IPS-15b (cell line): ENCODE data around the gene NAPB.

Experiments
- H3K27me3 ChIP-seq: one replicate; pipeline ENCODE4 v1.6.1; 2013; ENCODE audit warnings: low read length; ENCODE audit not compliant: control insufficient read depth, insufficient read depth
- H3K36me3 ChIP-seq: one replicate; pipeline ENCODE4 v1.6.1; 2013; ENCODE audit warnings: low read length; ENCODE audit not compliant: control insufficient read depth, insufficient read depth
- H3K4me1 ChIP-seq: one replicate; pipeline ENCODE4 v1.6.1; 2013; ENCODE audit warnings: mild to moderate bottlenecking, low read length; ENCODE audit not compliant: control insufficient read depth, insufficient read depth
- H3K4me3 ChIP-seq: one replicate; pipeline ENCODE4 v1.5.1; 2013; ENCODE audit warnings: low read depth, low read length
- H3K9ac ChIP-seq: one replicate; pipeline ENCODE4 v1.6.1; 2013; ENCODE audit warnings: low read depth, mild to moderate bottlenecking, low read length
- H3K9me3 ChIP-seq: one replicate; pipeline ENCODE4 v1.6.1; 2013; ENCODE audit warnings: mild to moderate bottlenecking, low read length; ENCODE audit not compliant: control insufficient read depth, insufficient read depth

The NAPB gene

DNA sequence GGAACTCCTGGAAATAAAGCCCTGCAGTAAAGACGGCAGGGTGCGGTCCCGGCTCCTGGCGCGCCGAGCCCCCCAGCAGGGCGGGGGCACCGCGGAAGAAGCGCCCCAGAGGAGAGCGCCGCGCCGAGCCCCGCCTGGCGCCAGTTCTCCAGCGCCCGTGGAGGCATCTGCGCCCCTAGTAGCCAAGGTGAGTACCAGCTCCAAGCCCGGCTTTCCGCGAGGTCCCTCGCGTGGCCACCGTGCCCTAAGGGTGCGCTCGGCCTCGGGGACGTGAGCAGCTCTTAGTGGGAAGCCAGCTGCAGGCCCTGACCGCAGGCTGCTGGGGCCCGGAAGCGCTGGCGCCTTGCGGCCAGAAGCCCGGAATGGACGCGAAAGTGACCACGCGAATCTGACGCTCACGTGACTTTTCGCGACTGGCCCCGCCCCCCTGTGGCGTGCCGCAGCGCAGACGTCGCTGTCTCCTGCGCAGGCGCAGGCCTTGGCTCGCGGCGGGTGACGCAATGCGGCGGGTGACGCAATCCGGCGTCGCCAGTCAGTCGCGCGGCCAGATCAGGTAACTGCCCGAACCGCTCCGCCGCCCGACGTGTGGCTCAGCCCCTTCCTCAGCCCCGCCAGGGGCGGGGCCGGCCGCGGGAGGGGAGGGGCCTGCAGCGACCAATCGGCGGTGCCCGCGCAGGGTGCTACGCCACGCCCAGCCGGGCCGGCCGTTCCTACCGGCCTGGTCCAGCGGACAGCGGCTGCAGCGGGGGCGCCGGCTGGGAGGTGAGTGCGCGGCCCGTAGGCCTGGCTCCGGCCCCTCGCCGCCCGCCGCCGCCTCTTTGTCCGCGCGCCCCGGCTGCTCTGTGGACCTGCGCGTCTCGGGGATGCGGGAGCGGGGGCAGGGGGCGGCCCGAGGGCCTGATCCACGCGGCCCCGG, 59.6 kb downstream of the NAPB start, which contains the start of gene GZF1:
Gene GZF1, plus strand, starts transcription at position 707 of the 916 bp plus-strand sequence. CDS start 2,202 bp downstream, outside the sequence.
- no peaks in the 10 kb centered on the region for H3K36me3 ChIP-seq
- H3K4me1 ChIP-seq: peaks cover 19% of the 10 kb centered on the region
- peak within 1 kb of the TSS; percentile 79 for H3K4me3 ChIP-seq
- no peaks in the 10 kb centered on the region for H3K27me3 ChIP-seq
- H3K9me3 ChIP-seq: no peaks in the 10 kb centered on the region
- H3K9ac ChIP-seq: peak within 1 kb of the TSS; percentile 84

- H3K27me3 ChIP-seq: no peaks in the 10 kb centered on the region
- H3K9me3 ChIP-seq: no peaks in the 10 kb centered on the region
- peak overlapping the region; percentile 84 for H3K9ac ChIP-seq
- H3K4me3 ChIP-seq: peak overlapping the region; percentile 79
- no peaks in the 10 kb centered on the region for H3K36me3 ChIP-seq
- peaks cover 20% of the 10 kb centered on the region for H3K4me1 ChIP-seq
These were observed 60.2 kb downstream of the NAPB start for GRCh38 chr20:23361119-23361475.

- H3K4me3 ChIP-seq: no peak overlapping the region
- H3K4me1 ChIP-seq: peaks cover 20% of the 10 kb centered on the region
- H3K36me3 ChIP-seq: no peaks in the 10 kb centered on the region
- no peak overlapping the region for H3K9ac ChIP-seq
- H3K9me3 ChIP-seq: no peaks in the 10 kb centered on the region
- H3K27me3 ChIP-seq: no peaks in the 10 kb centered on the region
These were observed 60.8 kb downstream of the NAPB start for GRCh38 chr20:23360531-23360930.

DNA sequence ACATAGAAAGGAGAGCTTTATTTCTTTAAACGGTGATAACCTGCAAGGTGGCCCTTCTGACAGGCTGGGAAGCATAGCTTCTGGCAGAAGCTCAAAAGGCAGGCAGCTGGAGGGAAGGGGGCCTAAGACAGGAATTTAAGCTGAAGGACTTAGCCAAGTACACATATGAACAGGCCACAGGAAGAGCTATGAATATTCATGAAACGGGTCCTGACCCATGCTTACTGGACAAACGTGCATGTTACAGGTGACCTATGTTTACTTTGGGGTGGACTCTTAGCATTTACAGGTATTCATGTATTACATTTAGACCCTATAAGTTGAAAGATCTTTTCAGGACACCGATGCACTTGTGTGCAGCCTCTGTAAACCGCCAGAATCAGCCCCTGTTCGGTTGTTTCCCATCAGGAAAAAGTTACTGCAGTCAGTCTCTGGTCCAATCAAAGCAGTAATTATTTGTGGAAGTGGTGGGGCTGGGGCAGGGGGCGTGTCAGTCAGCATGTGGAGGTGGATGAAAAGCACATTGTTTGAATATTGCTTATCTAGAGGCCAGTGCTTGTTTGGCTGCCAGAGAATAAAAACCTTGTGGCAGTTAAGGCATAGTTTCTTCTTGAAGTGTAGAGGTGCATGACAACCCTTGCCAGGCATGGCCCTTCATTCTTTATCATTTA, 62.2 kb downstream of the NAPB start:
- H3K4me3 ChIP-seq: no peak overlapping the region
- H3K9ac ChIP-seq: no peak overlapping the region

DNA sequence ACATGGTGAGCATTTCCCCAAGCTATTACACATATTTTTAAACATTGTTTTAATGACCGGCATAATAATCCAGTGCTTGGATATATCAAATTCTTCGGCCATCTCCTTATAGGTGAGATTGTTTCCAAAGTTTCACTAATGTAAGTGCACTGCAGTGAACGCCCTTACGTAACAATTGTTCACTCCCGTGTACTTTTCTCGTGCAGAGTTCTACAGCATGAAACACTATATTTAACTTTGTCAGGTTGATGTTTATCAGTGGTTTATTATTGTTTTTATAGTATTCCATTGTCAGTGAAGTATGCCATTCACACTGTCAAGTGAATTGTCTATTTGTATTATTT, 62.8 kb downstream of the NAPB start:
- peak overlapping the region; percentile 24 for H3K4me3 ChIP-seq
- no peak overlapping the region for H3K9ac ChIP-seq
- H3K9me3 ChIP-seq: no peaks in the 10 kb centered on the region
- H3K36me3 ChIP-seq: peaks cover 6% of the 10 kb centered on the region
- peaks cover 20% of the 10 kb centered on the region for H3K4me1 ChIP-seq
- H3K27me3 ChIP-seq: no peaks in the 10 kb centered on the region

More for the DNA sequence above, 62.2 kb downstream of the NAPB start:
- Histone ChIP-seq H3K4me1 (peaks cover 20% of the 10 kb centered on the region), H3K27me3 (no peaks in the 10 kb centered on the region), H3K9me3 (no peaks in the 10 kb centered on the region), H3K36me3 (peaks cover 4% of the 10 kb centered on the region)

GRCh38 chr20:23357767-23358562, 63.3 kb downstream of the NAPB start:
- H3K27me3 ChIP-seq: no peaks in the 10 kb centered on the region
- H3K4me3 ChIP-seq: peak overlapping the region; percentile 89
- no peaks in the 10 kb centered on the region for H3K9me3 ChIP-seq
- peaks cover 15% of the 10 kb centered on the region for H3K4me1 ChIP-seq
- H3K9ac ChIP-seq: peak overlapping the region; percentile 77
- H3K36me3 ChIP-seq: peaks cover 6% of the 10 kb centered on the region

DNA sequence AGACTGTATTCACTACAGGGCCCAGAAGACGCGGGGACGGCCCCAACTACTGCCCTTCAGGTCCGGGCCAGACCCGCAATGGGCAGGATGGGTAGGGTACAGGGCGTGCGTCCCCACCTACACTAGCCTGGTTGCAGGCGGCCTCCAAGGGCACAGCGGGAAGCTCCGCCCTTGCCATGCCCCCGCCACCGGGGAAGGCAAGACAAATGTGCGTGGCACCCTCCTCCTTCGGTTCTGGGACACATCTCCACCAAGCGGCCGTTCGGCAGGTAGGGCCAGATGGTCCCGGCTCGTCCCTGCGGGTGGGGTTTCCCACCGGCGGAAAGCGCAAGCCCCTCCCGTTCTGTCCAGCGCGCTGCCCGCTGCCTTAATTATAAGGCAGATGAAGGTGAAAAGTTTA, 65.1 kb downstream of the NAPB start:
- Histone ChIP-seq H3K9me3 (no peaks in the 10 kb centered on the region), H3K36me3 (peaks cover 6% of the 10 kb centered on the region), H3K4me3 (peak overlapping the region; percentile 50), H3K9ac (no peak overlapping the region), H3K27me3 (no peaks in the 10 kb centered on the region), H3K4me1 (peaks cover 15% of the 10 kb centered on the region)

- H3K27me3 ChIP-seq: no peaks in the 10 kb centered on the region
- H3K4me3 ChIP-seq: peak overlapping the region; percentile 93
- peaks cover 6% of the 10 kb centered on the region for H3K36me3 ChIP-seq
- H3K9me3 ChIP-seq: no peaks in the 10 kb centered on the region
- H3K4me1 ChIP-seq: peaks cover 12% of the 10 kb centered on the region
- peak overlapping the region; percentile 47 for H3K9ac ChIP-seq
These were observed 70.1 kb downstream of the NAPB start for GRCh38 chr20:23350904-23351838.

- Histone ChIP-seq H3K27me3 (no peaks in the 10 kb centered on the region), H3K36me3 (peaks cover 6% of the 10 kb centered on the region), H3K9ac (peak within 1 kb of the TSS; percentile 76), H3K4me1 (peaks cover 12% of the 10 kb centered on the region), H3K4me3 (peak within 1 kb of the TSS; percentile 93), H3K9me3 (no peaks in the 10 kb centered on the region)
These were observed 70.9 kb downstream of the NAPB start, which contains the start of gene NXT1 for GRCh38 chr20:23350196-23350903. NXT1 (plus strand) TSS chr20:23350791; CDS start chr20:23354042, 3,251 bp downstream.

GRCh38 chr20:23349338-23350195, 71.7 kb downstream of the NAPB start:
- Histone ChIP-seq H3K27me3 (no peaks in the 10 kb centered on the region), H3K9me3 (no peaks in the 10 kb centered on the region), H3K4me3 (peak overlapping the region; percentile 93), H3K4me1 (peaks cover 12% of the 10 kb centered on the region), H3K36me3 (peaks cover 6% of the 10 kb centered on the region), H3K9ac (peak overlapping the region; percentile 76)
